A673 (cell line): ENCODE data around the gene NEDD9. TPM values are rescaled to one million over a fixed set of nuclear protein-coding genes. Genes with fewer than 3 reads are reported as not detected.

ENCODE experiments used
- BruUV-seq: library from RNA; stranded (reverse); fragments of 400-500 nt; replicated peaks from 2 replicates; lab custom pipeline; 2021; lab: Mats Ljungman, UMichigan
- CTCF ChIA-PET: fragments of 300-600 bp; sonication (Branson Sonifier 250); formaldehyde crosslinking; loops from one replicate; lab custom pipeline; 2022; ENCODE audit warnings: antibody characterized with exemption; lab: Charles Lee
- POLR2A ChIA-PET: fragments of 300-600 bp; sonication (Branson Sonifier 250); formaldehyde crosslinking; loops from one replicate; lab custom pipeline; 2022; ENCODE audit warnings: antibody characterized with exemption; ENCODE audit not compliant: low non-redundant PET; lab: Charles Lee
- DNase-seq: peaks from one replicate; pipeline ENCODE4 v3.0.0-alpha.2; 2015; ENCODE audit warnings: low spot score
- H3K27ac ChIP-seq: fragments of 200-600 bp; sonication (generic); 2 replicates; pipeline ENCODE4 v1.5.1; 2016; ENCODE audit warnings: mixed run types, low read depth, mild to moderate bottlenecking, mixed read lengths, antibody characterized with exemption, low read length; ENCODE audit not compliant: poor library complexity, severe bottlenecking
- H3K27me3 ChIP-seq: fragments of 200-600 bp; sonication (generic); replicated peaks from 2 replicates; pipeline ENCODE4 v1.6.1; 2017; ENCODE audit warnings: mixed run types, low read depth, mild to moderate bottlenecking, mixed read lengths, antibody characterized with exemption, low read length; ENCODE audit not compliant: insufficient read depth, poor library complexity
- H3K36me3 ChIP-seq: fragments of 200-600 bp; sonication (generic); 2 replicates; pipeline ENCODE4 v1.6.1; 2016; ENCODE audit warnings: mixed run types, mild to moderate bottlenecking, mixed read lengths, antibody characterized with exemption, low read length; ENCODE audit not compliant: insufficient read depth, poor library complexity, severe bottlenecking
- H3K4me1 ChIP-seq: fragments of 200-600 bp; sonication (generic); 2 replicates; pipeline ENCODE4 v1.6.1; 2017; ENCODE audit warnings: mixed run types, mild to moderate bottlenecking, mixed read lengths, antibody characterized with exemption, low read length; ENCODE audit not compliant: insufficient read depth, poor library complexity, severe bottlenecking
- H3K4me3 ChIP-seq: fragments of 200-600 bp; sonication (generic); 2 replicates; pipeline ENCODE4 v1.5.1; 2016; ENCODE audit warnings: low read depth, mixed run types, mild to moderate bottlenecking, mixed read lengths, low read length; ENCODE audit not compliant: poor library complexity, severe bottlenecking
- H3K9me3 ChIP-seq: fragments of 200-600 bp; sonication (generic); 2 replicates; pipeline ENCODE4 v1.6.1; 2016; ENCODE audit warnings: mixed run types, low read depth, mild to moderate bottlenecking, mixed read lengths, antibody characterized with exemption, low read length; ENCODE audit not compliant: poor library complexity, severe bottlenecking
- CTCF ChIP-seq: fragments of 300-800, 200-600 bp; sonication (generic); conservative IDR thresholded peaks from 2 replicates; pipeline ENCODE4 v1.5.1; 2017; ENCODE audit warnings: low read depth, mild to moderate bottlenecking, antibody characterized with exemption, low read length, moderate library complexity, mixed read lengths
- EZH2 ChIP-seq: fragments of 200-600 bp; sonication (generic); IDR thresholded peaks from 2 replicates; pipeline ENCODE4 v1.6.1; 2017; ENCODE audit warnings: borderline replicate concordance, low read depth, mild to moderate bottlenecking, mixed read lengths, antibody characterized with exemption, low read length; ENCODE audit not compliant: poor library complexity, severe bottlenecking
- intact Hi-C: fragments of 100-400 bp; cut with micrococcal nuclease; formaldehyde crosslinking; loops from one replicate; pipeline ENCODE4 v1.10.0; 2022; ENCODE audit not compliant: unreplicated experiment
- total RNA-seq: library from RNA; stranded (reverse); gene quantifications from 2 replicates; pipeline ENCODE4 v1.2.3, GENCODE V29; 2021

NEDD9 gene
- total RNA-seq, 1 experiment from 2014 or later, result 6.6 TPM

GRCh38 chr6:11232770-11233626 is 530 bp upstream of the NEDD9 start:
- ChIA-PET POLR2A (interaction anchor here (0.6 to 1.2 kb wide), 9 partner anchors 22 to 1378 kb away, joined by 3 to 7 read pairs (median 5); no protein-coding TSS in a partner anchor), CTCF (no interaction called here)
- no peaks in the 10 kb centered on the region for H3K27me3 ChIP-seq
- intact Hi-C loops, result loop anchor here (2.0 kb wide), 1 partner anchor 60 kb away; no protein-coding TSS in a partner anchor
- peak overlapping the region; percentile 73 for H3K27ac ChIP-seq
- H3K9me3 ChIP-seq, result no peaks in the 10 kb centered on the region
- TSS peak; percentile 80 for BruUV-seq
- no peak for TF ChIP-seq CTCF
- no peak for TF ChIP-seq EZH2
- DNase-seq, result no peak
- H3K36me3 ChIP-seq, result no peaks in the 10 kb centered on the region
- peaks cover 23% of the 10 kb centered on the region for H3K4me1 ChIP-seq
- H3K4me3 ChIP-seq, result peak overlapping the region; percentile 60

GRCh38 chr6:11231564-11232192 is 790 bp downstream of the NEDD9 start:
- Histone ChIP-seq H3K9me3 (no peaks in the 10 kb centered on the region), H3K36me3 (no peaks in the 10 kb centered on the region), H3K27me3 (no peaks in the 10 kb centered on the region), H3K4me1 (peaks cover 23% of the 10 kb centered on the region), H3K4me3 (peak overlapping the region; percentile 60), H3K27ac (peak overlapping the region; percentile 12)
- TF ChIP-seq EZH2, result no peak
- TF ChIP-seq CTCF, result no peak
- peak; percentile 74 for DNase-seq
- intact Hi-C loops, result loop anchor here (2.0 kb wide), 1 partner anchor 59 kb away; no protein-coding TSS in a partner anchor
- CTCF ChIA-PET, result no interaction called here
- POLR2A ChIA-PET, result interaction anchor here (0.6 to 1.0 kb wide), 3 partner anchors 59 to 1380 kb away, joined by 3 to 7 read pairs (median 4); no protein-coding TSS in a partner anchor
- BruUV-seq, result no TSS peak

GRCh38 chr6:11231108-11231463 is 1.4 kb downstream of the NEDD9 start:
- CTCF ChIA-PET, result no interaction called here
- Histone ChIP-seq H3K27me3 (no peaks in the 10 kb centered on the region), H3K27ac (no peak overlapping the region), H3K9me3 (no peaks in the 10 kb centered on the region), H3K4me1 (peaks cover 21% of the 10 kb centered on the region), H3K36me3 (no peaks in the 10 kb centered on the region), H3K4me3 (peak overlapping the region; percentile 60)
- intact Hi-C loops, result no loop called here
- POLR2A ChIA-PET, result no interaction called here
- TF ChIP-seq EZH2 (no peak), CTCF (no peak)
- no TSS peak for BruUV-seq
- DNase-seq, result no peak
